HCT116 (cell line): ENCODE data around the gene TNPO1. TPM values are rescaled to one million over a fixed set of nuclear protein-coding genes. Genes with fewer than 3 reads are reported as not detected.

Experiments
- ATAC-seq: fragments of 200-7000 bp; cut with Tn5 transposase; 2 replicates; pipeline ENCODE4 v1.9.1; 2020; ENCODE audit warnings: mild to moderate bottlenecking, moderate library complexity
- BruUV-seq: library from RNA; stranded (reverse); fragments of 400-500 nt; replicated peaks from 2 replicates; lab custom pipeline; 2021; lab: Mats Ljungman, UMichigan
- CTCF ChIA-PET: fragments of 300-600 bp; sonication (Branson Sonifier 250); formaldehyde crosslinking; loops from one replicate; lab custom pipeline; 2021; ENCODE audit warnings: antibody characterized with exemption; lab: Charles Lee
- POLR2A ChIA-PET: fragments of 300-600, 350-600 bp; sonication (Branson Sonifier 250); formaldehyde crosslinking; loops from one replicate; lab custom pipeline; 2021; ENCODE audit warnings: antibody characterized with exemption; lab: Charles Lee
- RAD21 ChIA-PET, 2 experiments: fragments of 300-600 bp; sonication (Branson Sonifier 250); formaldehyde crosslinking; loops; one replicate each; lab custom pipeline; 2023; ENCODE audit warnings: low total read pairs in 2 of 2; ENCODE audit not compliant: uncharacterized antibody in 2 of 2, unreplicated experiment in 2 of 2, low non-redundant PET in 1 of 2; lab: Charles Lee
- DNase-seq: peaks from one replicate; pipeline ENCODE4 v3.0.0-alpha.2; 2010; ENCODE audit warnings: low read depth, low spot score
- H2AFZ ChIP-seq: fragments of 200-600 bp; shearing (Covaris generic), sonication (generic); 2 replicates; pipeline ENCODE4 v1.6.1; 2017; ENCODE audit warnings: low read depth, mixed run types, mixed read lengths, antibody characterized with exemption, low read length; ENCODE audit not compliant: poor library complexity, severe bottlenecking
- H3K27ac ChIP-seq: 2 replicates; pipeline ENCODE4 v1.5.1; 2012; ENCODE audit warnings: low read depth, low read length
- H3K27me3 ChIP-seq: fragments of 200-600 bp; sonication (generic); 2 replicates; pipeline ENCODE4 v1.6.1; 2016; ENCODE audit warnings: mixed run types, low read length, mixed read lengths; ENCODE audit not compliant: insufficient read depth
- H3K36me3 ChIP-seq, 2 experiments: fragments of 200-500 bp in 1 of 2; fragments of 200-600 bp in 1 of 2; sonication (Bioruptor generic) in 1 of 2; sonication (generic) in 1 of 2; 2 replicates each; pipeline versions ENCODE4 v1.5.1 to v1.6.1; 2014 to 2016; ENCODE audit warnings: low read length in 2 of 2, inconsistent platforms in 1 of 2, mixed read lengths in 1 of 2, mixed run types in 1 of 2; ENCODE audit not compliant: insufficient read depth in 2 of 2, control insufficient read depth in 1 of 2
- H3K4me1 ChIP-seq, 2 experiments: fragments of 200-600 bp in 1 of 2; sonication (generic) in 1 of 2; 2 replicates each; pipeline versions ENCODE4 v1.5.1 to v1.6.1; 2012 to 2017; ENCODE audit warnings: low read length in 2 of 2, inconsistent platforms in 1 of 2, mild to moderate bottlenecking in 1 of 2, mixed read lengths in 1 of 2, mixed run types in 1 of 2, moderate library complexity in 1 of 2; ENCODE audit not compliant: insufficient read depth in 2 of 2, control insufficient read depth in 1 of 2
- H3K4me2 ChIP-seq: fragments of 200-600 bp; sonication (generic); 2 replicates; pipeline ENCODE4 v1.6.1; 2017; ENCODE audit warnings: mixed run types, low read length, mixed read lengths
- H3K4me3 ChIP-seq, 2 experiments: fragments of 200-600 bp in 1 of 2; sonication (generic) in 1 of 2; replicated peaks in 1 of 2; 2 replicates each; pipeline ENCODE4 v1.5.1; 2011 to 2016; ENCODE audit warnings: low read length in 2 of 2, control low read depth in 1 of 2, low read depth in 1 of 2, mild to moderate bottlenecking in 1 of 2, mixed read lengths in 1 of 2, mixed run types in 1 of 2
- H3K79me2 ChIP-seq: fragments of 200-600 bp; sonication (generic); 2 replicates; pipeline ENCODE4 v1.6.1; 2017; ENCODE audit warnings: mild to moderate bottlenecking, mixed run types, low read length, moderate library complexity, mixed read lengths; ENCODE audit not compliant: insufficient read depth
- H3K9ac ChIP-seq: fragments of 200-600 bp; sonication (generic); 2 replicates; pipeline ENCODE4 v1.6.1; 2016; ENCODE audit warnings: low read length, mixed read lengths
- H3K9me2 ChIP-seq: fragments of 200-600 bp; sonication (generic), shearing (Covaris generic); 2 replicates; pipeline ENCODE4 v1.6.1; 2017; ENCODE audit warnings: mixed run types, mild to moderate bottlenecking, moderate library complexity; ENCODE audit not compliant: insufficient read depth
- H3K9me3 ChIP-seq, 2 experiments: fragments of 200-500 bp in 1 of 2; fragments of 200-600 bp in 1 of 2; sonication (Bioruptor generic) in 1 of 2; sonication (generic) in 1 of 2; 2 replicates each; pipeline ENCODE4 v1.6.1; 2014 to 2017; ENCODE audit warnings: low read length in 2 of 2, mixed read lengths in 2 of 2, inconsistent platforms in 1 of 2, low read depth in 1 of 2, mild to moderate bottlenecking in 1 of 2, mixed run types in 1 of 2, moderate library complexity in 1 of 2; ENCODE audit not compliant: control insufficient read depth in 1 of 2, insufficient read depth in 1 of 2
- H4K20me1 ChIP-seq: fragments of 200-600 bp; sonication (generic), shearing (Covaris generic); 2 replicates; pipeline ENCODE4 v1.6.1; 2017; ENCODE audit warnings: mixed run types, mild to moderate bottlenecking, moderate library complexity; ENCODE audit not compliant: insufficient read depth
- CBX3 ChIP-seq: IDR thresholded peaks from 2 replicates; pipeline ENCODE4 v1.6.1; 2012; ENCODE audit warnings: low read depth
- CEBPB ChIP-seq: IDR thresholded peaks from 2 replicates; pipeline ENCODE4 v1.6.1; 2012; ENCODE audit warnings: low read depth
- EGR1 ChIP-seq: IDR thresholded peaks from 2 replicates; pipeline ENCODE4 v1.6.1; 2012; ENCODE audit warnings: low read depth
- ELF1 ChIP-seq: IDR thresholded peaks from 2 replicates; pipeline ENCODE4 v1.6.1; 2012; ENCODE audit warnings: low read depth, borderline replicate concordance
- EZH2phosphoT487 ChIP-seq: fragments of 200-600 bp; IDR thresholded peaks from 2 replicates; pipeline ENCODE4 v1.6.1; 2018; ENCODE audit warnings: antibody characterized with exemption, borderline replicate concordance
- JUND ChIP-seq: IDR thresholded peaks from 2 replicates; pipeline ENCODE4 v1.6.1; 2012
- POLR2A ChIP-seq: IDR thresholded peaks from 2 replicates; pipeline ENCODE4 v1.7.0; 2011; ENCODE audit warnings: borderline replicate concordance; ENCODE audit not compliant: insufficient read depth, insufficient read length; ENCODE audit errors: extremely low read depth
- POLR2AphosphoS5 ChIP-seq: IDR thresholded peaks from 2 replicates; pipeline ENCODE4 v1.6.1; 2011; ENCODE audit warnings: mild to moderate bottlenecking, low read depth, low read length, moderate library complexity
- SP1 ChIP-seq: IDR thresholded peaks from 2 replicates; pipeline ENCODE4 v1.6.1; 2012; ENCODE audit warnings: low read depth
- TCF7L2 ChIP-seq: IDR thresholded peaks from 2 replicates; pipeline ENCODE4 v1.7.0; 2011; ENCODE audit warnings: borderline replicate concordance, inconsistent platforms; ENCODE audit not compliant: insufficient read depth, insufficient read length; ENCODE audit errors: extremely low read depth
- YY1 ChIP-seq: IDR thresholded peaks from 2 replicates; pipeline ENCODE4 v1.6.1; 2011; ENCODE audit warnings: low read length, low read depth, moderate library complexity, mild to moderate bottlenecking; ENCODE audit not compliant: insufficient replicate concordance; ENCODE audit errors: extremely low read depth
- ZFX ChIP-seq: fragments of 450-650 bp; IDR thresholded peaks from 2 replicates; pipeline ENCODE4 v1.6.1; 2017
- intact Hi-C: fragments of 100-400 bp; cut with micrococcal nuclease; formaldehyde crosslinking; loops from 2 replicates; pipeline ENCODE4 v1.10.0; 2022
- total RNA-seq: library from RNA; stranded (reverse); gene quantifications from one replicate; pipeline ENCODE4 v1.2.1, GENCODE V29; 2021; ENCODE audit not compliant: unreplicated experiment
- TF ChIP-seq, protein P1 (sequence below): IDR thresholded peaks from 2 replicates; pipeline ENCODE4 v1.6.1; 2012
- TF ChIP-seq, protein P2 (sequence below): IDR thresholded peaks from 2 replicates; pipeline ENCODE4 v1.6.1; 2012
- TF ChIP-seq, protein P3 (sequence below), 3 experiments: fragments of 200-600 bp in 1 of 3; sonication (generic) in 1 of 3; IDR thresholded peaks in 2 of 3; conservative IDR thresholded peaks in 1 of 3; 2 replicates each; pipeline ENCODE4 v1.5.1; 2012 to 2017; ENCODE audit warnings: low read depth in 2 of 3, low read length in 2 of 3, antibody characterized with exemption in 1 of 3, borderline replicate concordance in 1 of 3, control low read depth in 1 of 3, mild to moderate bottlenecking in 1 of 3, mixed read lengths in 1 of 3, mixed run types in 1 of 3, moderate library complexity in 1 of 3; ENCODE audit not compliant: insufficient read depth in 1 of 3

TNPO1 gene
- total RNA-seq, 1 experiment from 2014 or later = 104 TPM

DNA sequence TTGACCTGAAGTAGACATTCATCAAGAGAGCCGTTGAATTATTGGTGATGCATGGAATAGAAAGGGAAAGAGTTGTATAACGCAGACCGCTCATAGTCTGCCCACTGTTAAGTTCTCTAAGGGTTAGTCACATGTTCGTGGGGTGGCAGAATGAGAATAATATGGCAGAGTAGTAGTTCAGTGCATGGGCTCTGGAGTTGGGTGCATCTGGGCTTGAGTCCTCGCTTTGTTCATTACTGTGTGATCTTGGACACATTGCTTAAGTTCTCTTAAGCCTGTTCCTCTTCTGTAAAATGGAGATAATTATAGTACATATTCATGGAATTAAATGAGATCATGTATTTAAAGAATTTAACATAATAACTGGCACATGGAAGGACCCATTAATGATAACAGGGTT, 23.6 kb downstream of the TNPO1 start:
- no peak overlapping the region for H3K4me2 ChIP-seq
- H3K4me3 ChIP-seq = no peak overlapping the region
- no peaks in the 10 kb centered on the region for H3K27me3 ChIP-seq
- TF ChIP-seq CEBPB (no peak), EGR1 (no peak), JUND (no peak), TCF7L2 (no peak), POLR2AphosphoS5 (no peak), CBX3 (no peak), POLR2A (no peak), ELF1 (no peak)
- TF ChIP-seq, protein P1, sequence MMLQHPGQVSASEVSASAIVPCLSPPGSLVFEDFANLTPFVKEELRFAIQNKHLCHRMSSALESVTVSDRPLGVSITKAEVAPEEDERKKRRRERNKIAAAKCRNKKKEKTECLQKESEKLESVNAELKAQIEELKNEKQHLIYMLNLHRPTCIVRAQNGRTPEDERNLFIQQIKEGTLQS = no peak
- TF ChIP-seq, protein P2, sequence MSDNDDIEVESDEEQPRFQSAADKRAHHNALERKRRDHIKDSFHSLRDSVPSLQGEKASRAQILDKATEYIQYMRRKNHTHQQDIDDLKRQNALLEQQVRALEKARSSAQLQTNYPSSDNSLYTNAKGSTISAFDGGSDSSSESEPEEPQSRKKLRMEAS = no peak
- TF ChIP-seq, all 23 proteins: peak for 0
- no peak for DNase-seq
- H3K36me3 ChIP-seq = no peaks in the 10 kb centered on the region
- H3K9ac ChIP-seq = no peak overlapping the region
- no peaks in the 10 kb centered on the region for H3K9me2 ChIP-seq
- no peak for ATAC-seq
- intact Hi-C loops = no loop called here
- H4K20me1 ChIP-seq = no peaks in the 10 kb centered on the region
- H3K4me1 ChIP-seq = peaks cover 8 to 28% of the 10 kb centered on the region in 2 experiments
- BruUV-seq = no TSS peak
- H2AFZ ChIP-seq = no peak overlapping the region
- H3K79me2 ChIP-seq = no peaks in the 10 kb centered on the region; the same call in 1 of the 2 replicates
- no peak overlapping the region for H3K27ac ChIP-seq
- no peaks in the 10 kb centered on the region for H3K9me3 ChIP-seq
- POLR2A ChIA-PET = no interaction called here
- RAD21 ChIA-PET = no interaction called here
- CTCF ChIA-PET = no interaction called here

DNA sequence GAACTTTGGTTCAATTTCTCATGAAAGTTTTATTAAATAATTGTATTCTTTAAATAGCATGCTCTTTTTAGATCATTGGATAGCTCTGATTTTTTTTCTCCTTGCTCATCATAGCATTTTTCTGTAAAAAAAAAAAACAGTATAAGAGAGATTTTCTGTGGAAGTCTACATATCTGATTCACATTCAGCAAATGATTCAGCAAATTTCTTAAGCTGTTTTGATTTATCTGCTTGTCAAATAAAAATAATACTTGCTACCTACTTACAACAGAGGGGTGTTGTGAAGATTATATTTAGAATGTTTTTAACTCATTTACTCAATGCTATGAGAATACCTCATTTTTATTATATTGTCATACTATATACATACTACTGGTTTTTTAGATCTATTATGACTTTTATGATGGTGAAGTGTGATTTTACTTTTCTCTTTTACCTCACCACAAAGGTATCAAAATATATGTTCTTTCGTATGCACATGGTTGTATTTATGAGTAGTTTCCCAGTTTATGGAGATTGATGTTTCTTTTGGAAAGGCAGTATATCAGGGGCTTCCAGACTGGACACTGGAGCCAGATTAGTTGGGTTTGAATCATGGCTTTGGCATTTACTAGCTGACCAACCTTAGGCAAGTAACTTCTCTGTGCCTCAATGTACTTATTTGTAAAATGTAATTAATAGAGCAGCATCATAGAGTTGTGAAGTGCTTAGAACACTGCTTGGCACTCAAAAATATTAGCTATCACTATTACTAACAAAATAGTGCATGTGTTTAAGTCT, 25.5 kb downstream of the TNPO1 start:
- RAD21 ChIA-PET = no interaction called here
- Histone ChIP-seq H3K79me2 (no peaks in the 10 kb centered on the region; the same call in 1 of the 2 replicates), H2AFZ (no peak overlapping the region)
- no peak for TF ChIP-seq SP1
- no peak for TF ChIP-seq JUND
- TF ChIP-seq, protein P3, sequence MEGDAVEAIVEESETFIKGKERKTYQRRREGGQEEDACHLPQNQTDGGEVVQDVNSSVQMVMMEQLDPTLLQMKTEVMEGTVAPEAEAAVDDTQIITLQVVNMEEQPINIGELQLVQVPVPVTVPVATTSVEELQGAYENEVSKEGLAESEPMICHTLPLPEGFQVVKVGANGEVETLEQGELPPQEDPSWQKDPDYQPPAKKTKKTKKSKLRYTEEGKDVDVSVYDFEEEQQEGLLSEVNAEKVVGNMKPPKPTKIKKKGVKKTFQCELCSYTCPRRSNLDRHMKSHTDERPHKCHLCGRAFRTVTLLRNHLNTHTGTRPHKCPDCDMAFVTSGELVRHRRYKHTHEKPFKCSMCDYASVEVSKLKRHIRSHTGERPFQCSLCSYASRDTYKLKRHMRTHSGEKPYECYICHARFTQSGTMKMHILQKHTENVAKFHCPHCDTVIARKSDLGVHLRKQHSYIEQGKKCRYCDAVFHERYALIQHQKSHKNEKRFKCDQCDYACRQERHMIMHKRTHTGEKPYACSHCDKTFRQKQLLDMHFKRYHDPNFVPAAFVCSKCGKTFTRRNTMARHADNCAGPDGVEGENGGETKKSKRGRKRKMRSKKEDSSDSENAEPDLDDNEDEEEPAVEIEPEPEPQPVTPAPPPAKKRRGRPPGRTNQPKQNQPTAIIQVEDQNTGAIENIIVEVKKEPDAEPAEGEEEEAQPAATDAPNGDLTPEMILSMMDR (IDR thresholded peaks at IDR 0.05 in 2 of 3, conservative IDR thresholded peaks at IDR 0.05 in 1 of 3; ENCODE audit: borderline replicate concordance in 1 of 3, insufficient read depth in 1 of 3, low read depth in 2 of 3, low read length in 2 of 3) = no peak
- TF ChIP-seq EZH2phosphoT487 = no peak
- no peak for TF ChIP-seq YY1
- TF ChIP-seq ZFX = no peak
- TF ChIP-seq, all 23 proteins: peak for 0
- Histone ChIP-seq H3K36me3 (no peaks in the 10 kb centered on the region), H3K27me3 (no peaks in the 10 kb centered on the region), H3K4me2 (no peak overlapping the region), H3K27ac (no peak overlapping the region), H3K9me2 (no peaks in the 10 kb centered on the region), H3K9ac (no peak overlapping the region), H3K9me3 (no peaks in the 10 kb centered on the region), H4K20me1 (no peaks in the 10 kb centered on the region), H3K4me1 (peaks cover 8 to 28% of the 10 kb centered on the region in 2 experiments), H3K4me3 (no peak overlapping the region)
- BruUV-seq = no TSS peak
- ChIA-PET POLR2A (no interaction called here), CTCF (interaction anchor here (1.4 kb wide), 1 partner anchor 230 kb away, joined by 5 read pairs; no protein-coding TSS in a partner anchor)
- intact Hi-C loops = no loop called here
- ATAC-seq (no peak), DNase-seq (no peak)
